ENCODE measurements around the gene DPP7. TPM values are rescaled to one million over a fixed set of nuclear protein-coding genes. Genes with fewer than 3 reads are reported as not detected.

The DPP7 gene
- total RNA-seq, 1 experiment from 2014 or later = 291 TPM

- no peaks in the 10 kb centered on the region for H3K9me3 ChIP-seq (ENCODE audit: control insufficient read depth in 1 of 2, insufficient read depth in 1 of 2, low read depth in 1 of 2, low read length in 2 of 2)
- peak overlapping the region; percentile 93 for H3K4me2 ChIP-seq (ENCODE audit: low read length)
- peaks cover 24 to 43% of the 10 kb centered on the region in 2 experiments for H3K4me1 ChIP-seq (ENCODE audit: control insufficient read depth in 1 of 2, insufficient read depth in 2 of 2, low read length in 2 of 2)
- POLR2A ChIA-PET = interaction anchor here (0.7 to 5.1 kb wide), 9 partner anchors 13 to 175 kb away, joined by 3 to 43 read pairs (median 6); partner anchors contain the start of genes ENTPD2, MAN1B1, TPRN and TUBB4B
- H3K9ac ChIP-seq (ENCODE audit: low read length) = peak overlapping the region; percentile 89
- CTCF ChIA-PET = interaction anchor here (1.0 to 4.7 kb wide), 26 partner anchors 8 to 178 kb away, joined by 3 to 57 read pairs (median 8); partner anchors contain the start of genes ENTPD2, MAN1B1, NPDC1 and RNF224
- peaks cover 47% of the 10 kb centered on the region for H3K79me2 ChIP-seq (ENCODE audit: insufficient read depth, low read length)
- H3K4me3 ChIP-seq (replicated peaks in 1 of 2; ENCODE audit: low read depth in 1 of 2, low read length in 2 of 2) = peak overlapping the region; percentile 80 to 82
- H3K27me3 ChIP-seq (ENCODE audit: insufficient read depth, low read length) = no peaks in the 10 kb centered on the region
- BruUV-seq (replicated peaks) = TSS peak; percentile 40
- no peak overlapping the region for H2AFZ ChIP-seq (ENCODE audit: low read depth, low read length, poor library complexity, severe bottlenecking)
- H3K27ac ChIP-seq (ENCODE audit: low read depth, low read length) = peak overlapping the region; percentile 64
- intact Hi-C loops (cut with micrococcal nuclease) = no loop called here
- no peaks in the 10 kb centered on the region for H3K9me2 ChIP-seq (ENCODE audit: insufficient read depth)
- no peak for DNase-seq (ENCODE audit: low read depth, low spot score)
- ATAC-seq = no peak
- H4K20me1 ChIP-seq (ENCODE audit: insufficient read depth) = no peaks in the 10 kb centered on the region; the same call in 1 of the 2 replicates
- RAD21 ChIA-PET (ENCODE audit: low non-redundant PET in 1 of 2, low total read pairs in 2 of 2, uncharacterized antibody in 2 of 2, unreplicated experiment in 2 of 2) = interaction anchor here (0.8 to 1.7 kb wide), 3 partner anchors 8 to 18 kb away, joined by 5 to 12 read pairs (median 5); partner anchors contain the start of gene MAN1B1 (in 2 of the 2)
- peaks cover 0 to 8% of the 10 kb centered on the region in 2 experiments; a peak in 1 of 4 replicates for H3K36me3 ChIP-seq (ENCODE audit: control insufficient read depth in 1 of 2, insufficient read depth in 2 of 2, low read length in 2 of 2)
- TF ChIP-seq EZH2phosphoT487 (IDR thresholded peaks at IDR 0.05; ENCODE audit: borderline replicate concordance) (no peak), POLR2AphosphoS5 (IDR thresholded peaks at IDR 0.05; ENCODE audit: low read depth, low read length) (0 out of 2 replicates have a peak, but pooled peaks have one; percentile 2)
These were observed 45.7 kb downstream of the DPP7 start for GRCh38 chr9:137068539-137069507.

GRCh38 chr9:137067860-137068538, 46.5 kb downstream of the DPP7 start:
- no TSS peak for BruUV-seq (replicated peaks)
- Histone ChIP-seq H3K79me2 (ENCODE audit: insufficient read depth, low read length) (peaks cover 47% of the 10 kb centered on the region), H3K4me2 (ENCODE audit: low read length) (peak overlapping the region; percentile 93), H3K4me1 (ENCODE audit: control insufficient read depth in 1 of 2, insufficient read depth in 2 of 2, low read length in 2 of 2) (peaks cover 22 to 38% of the 10 kb centered on the region in 2 experiments), H3K9ac (ENCODE audit: low read length) (peak overlapping the region; percentile 89), H3K4me3 (replicated peaks in 1 of 2; ENCODE audit: low read depth in 1 of 2, low read length in 2 of 2) (peak overlapping the region; percentile 80 to 82), H2AFZ (ENCODE audit: low read depth, low read length, poor library complexity, severe bottlenecking) (no peak overlapping the region), H3K36me3 (ENCODE audit: control insufficient read depth in 1 of 2, insufficient read depth in 2 of 2, low read length in 2 of 2) (peaks cover 2 to 8% of the 10 kb centered on the region in 2 experiments; a peak in 1 of 4 replicates), H4K20me1 (ENCODE audit: insufficient read depth) (no peaks in the 10 kb centered on the region; the same call in 1 of the 2 replicates), H3K9me2 (ENCODE audit: insufficient read depth) (no peaks in the 10 kb centered on the region), H3K27ac (ENCODE audit: low read depth, low read length) (peak overlapping the region; percentile 64), H3K9me3 (ENCODE audit: control insufficient read depth in 1 of 2, insufficient read depth in 1 of 2, low read depth in 1 of 2, low read length in 2 of 2) (no peaks in the 10 kb centered on the region), H3K27me3 (ENCODE audit: insufficient read depth, low read length) (no peaks in the 10 kb centered on the region)
- RAD21 ChIA-PET (ENCODE audit: low non-redundant PET in 1 of 2, low total read pairs in 2 of 2, uncharacterized antibody in 2 of 2, unreplicated experiment in 2 of 2) = interaction anchor here (0.7 to 1.7 kb wide), 5 partner anchors 9 to 21 kb away, joined by 3 to 12 read pairs (median 5); partner anchors contain the start of genes MAN1B1 (in 2 of the 2) and NPDC1 (in 1 of the 2)
- POLR2A ChIA-PET = interaction anchor here (0.6 to 5.1 kb wide), 11 partner anchors 12 to 176 kb away, joined by 3 to 43 read pairs (median 4); partner anchors contain the start of genes ENTPD2, MAN1B1, TPRN and TUBB4B
- CTCF ChIA-PET = interaction anchor here (0.5 to 4.7 kb wide), 31 partner anchors 9 to 243 kb away, joined by 3 to 57 read pairs (median 5); partner anchors contain the start of genes AJM1, CLIC3, CYSRT1 and ENTPD2
- TF ChIP-seq RAD21 (IDR thresholded peaks at IDR 0.05; ENCODE audit: low read depth) = no peak
- TF ChIP-seq ZFX (IDR thresholded peaks at IDR 0.05) = peak; percentile 33; the same call in 1 of the 2 replicates
- TF ChIP-seq ATF3 (IDR thresholded peaks at IDR 0.05) = no peak
- no peak for TF ChIP-seq EGR1 (IDR thresholded peaks at IDR 0.05; ENCODE audit: low read depth)
- 0 out of 2 replicates have a peak, but pooled peaks have one; percentile 22 for TF ChIP-seq POLR2AphosphoS5 (IDR thresholded peaks at IDR 0.05; ENCODE audit: low read depth, low read length)
- no peak for TF ChIP-seq MAX (IDR thresholded peaks at IDR 0.05)
- TF ChIP-seq SRF (IDR thresholded peaks at IDR 0.05; ENCODE audit: low read depth) = no peak
- TF ChIP-seq CEBPB (IDR thresholded peaks at IDR 0.05; ENCODE audit: low read depth) = no peak
- TF ChIP-seq ZNF274 (IDR thresholded peaks at IDR 0.05; ENCODE audit: low read depth, low read length) = no peak
- TF ChIP-seq CTCF (IDR thresholded peaks at IDR 0.05 in 2 of 3, conservative IDR thresholded peaks at IDR 0.05 in 1 of 3; ENCODE audit: borderline replicate concordance in 1 of 3, insufficient read depth in 1 of 3, low read depth in 2 of 3, low read length in 2 of 3) = peak in 2 of 3 experiments; percentile 56 to 89; a peak in 4 of 6 replicates
- TF ChIP-seq POLR2A (IDR thresholded peaks at IDR 0.05; ENCODE audit: borderline replicate concordance, extremely low read depth, insufficient read depth, insufficient read length) = no peak
- ATAC-seq (peak; percentile 72), DNase-seq (ENCODE audit: low read depth, low spot score) (peak; percentile 78)
- intact Hi-C loops (cut with micrococcal nuclease) = loop anchor here (1.0 kb wide), 1 partner anchor 22 kb away; the partner anchor contains the start of gene NPDC1
